Measurements from ENCODE around the gene EHD4. TPM values are rescaled to one million over a fixed set of nuclear protein-coding genes. Genes with fewer than 3 reads are reported as not detected.

The EHD4 gene
- polyA plus RNA-seq, 4 donors: 8.7 to 20.5 (median 16.4) TPM

DNA sequence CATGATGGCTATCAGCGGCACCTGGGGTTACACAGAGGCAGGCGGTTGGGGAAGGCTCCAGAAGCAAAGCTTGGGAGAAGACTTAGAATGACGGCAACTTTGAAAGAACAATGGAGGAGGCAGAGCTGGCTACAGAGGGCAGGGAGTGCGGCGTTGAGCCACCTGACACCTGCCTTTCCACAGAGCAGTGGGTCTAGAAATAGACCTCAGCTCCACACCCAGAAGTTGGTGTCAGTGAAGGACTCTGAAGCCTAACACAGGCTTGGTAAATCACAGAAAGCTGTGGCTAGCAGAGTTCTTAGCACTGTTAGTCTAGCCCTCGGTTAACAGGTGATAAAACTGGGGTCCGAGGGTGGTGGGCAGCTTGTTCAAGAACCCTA lies 23.1 kb upstream of the EHD4 start:
- no peak for DNase-seq (ENCODE audit: low read depth in 4 of 4, low spot score in 3 of 4)

DNA sequence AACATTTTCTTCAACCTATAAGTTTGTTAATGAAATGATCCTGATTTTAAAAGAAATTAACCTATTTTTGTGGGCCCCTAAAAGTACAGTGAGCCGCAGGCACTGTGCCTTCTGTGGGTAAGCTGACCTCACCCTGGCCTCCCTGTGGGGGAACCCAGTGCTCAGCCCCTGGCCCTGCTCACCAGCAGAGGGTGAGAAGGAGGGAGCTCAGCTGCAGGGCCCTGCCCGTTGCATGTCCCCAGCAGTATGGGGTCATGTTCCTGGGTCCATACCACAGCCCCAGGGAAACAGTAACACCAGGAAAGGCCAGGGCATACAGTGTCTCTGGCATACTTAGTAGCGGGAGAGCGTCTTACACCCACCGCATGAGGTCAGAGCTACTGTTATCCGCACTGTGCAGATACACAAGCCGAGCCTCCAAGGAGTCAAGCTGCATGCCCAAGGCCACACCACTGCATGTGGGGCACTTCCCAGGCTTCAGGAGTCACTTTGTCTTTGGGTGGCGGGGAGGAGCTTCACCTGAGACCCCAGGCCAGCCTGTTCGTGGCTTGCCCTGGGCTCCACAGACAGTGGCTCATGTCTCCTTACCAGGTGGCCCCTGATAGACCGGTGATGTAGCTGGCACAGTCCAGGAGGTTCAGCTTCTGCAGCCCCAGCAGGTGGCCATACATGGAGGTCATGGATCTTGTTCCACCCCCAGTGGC lies 22.6 kb upstream of the EHD4 start:
- DNase-seq (ENCODE audit: low read depth in 4 of 4, low spot score in 3 of 4): no peak

DNA sequence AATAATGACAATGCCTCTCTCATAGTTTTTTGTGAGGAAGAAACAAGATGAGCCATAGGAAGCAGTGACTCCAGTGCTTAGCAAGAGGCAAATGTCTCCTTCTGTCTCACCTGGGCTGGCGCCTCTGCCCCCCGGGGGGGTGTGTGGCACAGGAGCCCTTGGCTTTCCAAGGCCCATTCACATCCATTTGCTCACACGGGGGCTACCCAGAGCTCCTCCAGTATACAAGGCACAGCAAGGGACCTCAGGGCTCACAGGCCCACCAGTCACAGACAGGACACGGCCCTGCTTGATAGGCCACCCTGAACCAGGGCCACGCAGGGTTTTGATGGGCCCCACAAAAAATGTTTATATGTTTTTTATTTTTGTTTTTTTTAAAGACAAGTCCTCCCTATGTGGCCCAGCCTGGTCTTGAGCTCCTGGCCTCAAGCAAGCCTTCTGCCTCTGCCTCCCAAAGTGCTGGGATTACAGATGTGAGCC lies 21.9 kb upstream of the EHD4 start:
- no peak for DNase-seq (ENCODE audit: low read depth in 4 of 4, low spot score in 3 of 4)

DNA sequence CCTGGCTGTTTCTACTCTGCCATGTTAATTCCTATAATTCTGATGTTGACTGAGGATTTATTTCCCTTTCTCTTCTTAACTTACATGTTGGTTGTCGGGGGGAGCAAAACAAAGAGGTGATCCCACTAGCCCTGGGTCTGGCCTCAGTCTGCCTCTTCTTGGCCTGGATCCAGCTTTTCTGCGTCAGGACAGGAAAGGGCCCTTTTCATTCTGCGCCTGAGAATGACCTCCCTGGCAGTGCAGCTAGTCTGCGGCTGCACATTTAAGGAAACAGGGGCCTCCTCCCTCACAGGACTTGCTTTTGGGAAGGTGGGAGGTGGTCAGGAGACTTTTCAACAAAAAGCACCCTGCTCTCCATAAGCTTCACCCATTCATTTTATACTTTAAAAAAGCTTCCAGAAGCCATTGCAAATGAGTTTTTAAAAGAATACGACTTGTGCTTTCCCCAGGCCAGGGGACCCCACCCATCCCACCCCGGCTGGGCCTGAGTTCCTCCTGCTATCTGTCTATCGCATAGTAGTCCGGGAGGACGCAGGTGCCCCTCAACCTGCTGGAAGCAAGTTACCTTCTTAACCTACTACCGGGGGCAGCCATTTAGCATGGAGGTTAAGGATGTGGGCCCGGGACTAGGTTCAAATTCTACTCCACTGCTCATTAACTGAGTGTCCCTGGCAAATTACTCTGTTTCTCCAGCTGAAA lies 21.3 kb upstream of the EHD4 start:
- no peak for DNase-seq (ENCODE audit: low read depth in 4 of 4, low spot score in 3 of 4)

DNA sequence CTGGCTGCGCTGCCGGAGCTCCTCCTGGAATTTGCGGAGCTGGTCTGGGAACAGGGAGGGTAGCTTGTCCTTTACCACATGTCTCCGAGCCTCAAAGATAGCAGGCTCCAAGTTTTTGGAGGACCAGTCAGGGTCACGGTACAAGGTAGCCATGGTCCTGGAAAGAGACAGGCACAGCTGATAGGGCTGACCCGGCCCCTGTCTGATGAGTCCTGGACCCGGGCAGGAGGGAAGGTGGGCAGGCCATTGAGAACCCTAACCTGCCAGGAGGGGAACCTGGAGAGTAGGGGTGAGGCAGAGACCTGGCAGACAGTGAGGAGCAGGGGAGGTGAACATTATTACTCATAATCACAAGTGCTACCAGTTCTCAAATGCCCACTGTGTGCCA lies 20.4 kb upstream of the EHD4 start:
- DNase-seq (ENCODE audit: low read depth in 4 of 4, low spot score in 3 of 4): no peak

DNA sequence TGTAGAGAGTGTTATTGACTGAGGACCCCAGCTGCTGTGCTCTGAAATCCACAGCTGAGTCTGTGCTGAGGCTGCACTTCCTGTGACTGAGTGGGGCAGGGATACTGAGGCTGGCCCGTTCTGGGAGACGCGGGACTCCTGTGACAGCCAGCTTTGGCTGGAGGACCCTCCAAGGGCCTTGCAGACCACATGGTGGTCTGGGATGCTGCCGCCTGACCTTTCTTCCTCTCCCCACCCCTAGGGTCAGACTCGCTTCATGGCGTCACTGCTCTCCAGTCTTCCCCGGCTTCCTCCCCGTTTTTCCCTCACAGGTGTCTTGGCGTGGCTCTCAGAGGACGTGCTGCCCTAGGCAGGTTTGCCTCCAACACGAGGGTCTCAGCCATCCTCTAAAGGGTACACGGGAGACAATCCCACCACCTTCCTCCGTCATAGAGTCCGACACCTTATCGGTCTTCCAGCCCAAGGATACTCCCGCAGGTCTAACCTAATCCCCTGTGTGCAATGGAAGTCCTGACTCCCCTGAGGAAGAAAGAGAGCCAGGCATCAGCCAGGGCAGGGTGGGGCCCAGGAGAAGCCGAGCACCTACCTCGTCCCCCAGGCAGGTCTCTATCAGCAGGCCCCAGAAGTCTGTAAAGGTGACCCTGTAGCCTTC lies 19.9 kb upstream of the EHD4 start:
- DNase-seq (ENCODE audit: low read depth in 4 of 4, low spot score in 3 of 4): no peak

DNA sequence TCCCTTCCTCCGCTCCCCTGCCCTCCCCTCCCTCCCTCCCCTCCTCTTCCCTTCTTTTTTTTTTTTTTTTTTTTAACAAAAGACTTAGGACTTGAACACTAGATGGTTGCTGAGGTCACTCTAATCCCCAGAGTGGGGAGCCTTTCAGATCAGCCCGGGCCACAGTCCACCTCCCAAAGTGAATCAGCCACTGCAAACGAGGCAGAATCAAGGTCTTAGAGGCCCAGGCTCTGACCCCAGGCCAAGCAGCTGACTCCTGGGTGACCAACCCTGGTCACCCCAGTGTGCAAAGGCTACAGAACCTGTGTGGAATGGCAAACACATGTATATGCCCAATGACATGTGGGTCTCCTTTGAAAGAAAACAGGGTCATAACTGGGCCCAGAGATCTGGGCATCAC lies 18.3 kb upstream of the EHD4 start:
- no peak for DNase-seq (ENCODE audit: low read depth in 4 of 4, low spot score in 3 of 4)

DNA sequence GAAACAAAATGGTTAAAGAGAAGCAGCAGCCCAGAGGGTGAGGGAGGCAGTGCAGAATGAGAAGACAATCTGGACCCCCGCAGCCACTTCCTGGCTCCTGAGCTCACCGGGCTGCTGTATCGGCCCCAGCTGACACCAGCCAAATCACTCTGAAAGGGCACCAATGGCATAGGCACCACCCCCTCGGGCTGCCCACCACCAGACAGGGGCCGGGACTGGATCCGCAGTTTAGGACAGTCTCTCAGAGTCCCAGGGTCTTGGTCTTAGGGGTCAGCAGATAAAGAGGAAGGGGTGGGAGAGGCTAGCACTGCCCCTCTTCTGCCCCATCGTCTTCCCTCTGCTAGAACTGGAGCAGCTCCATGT lies 17.9 kb upstream of the EHD4 start:
- DNase-seq (ENCODE audit: low read depth in 4 of 4, low spot score in 3 of 4): no peak

DNA sequence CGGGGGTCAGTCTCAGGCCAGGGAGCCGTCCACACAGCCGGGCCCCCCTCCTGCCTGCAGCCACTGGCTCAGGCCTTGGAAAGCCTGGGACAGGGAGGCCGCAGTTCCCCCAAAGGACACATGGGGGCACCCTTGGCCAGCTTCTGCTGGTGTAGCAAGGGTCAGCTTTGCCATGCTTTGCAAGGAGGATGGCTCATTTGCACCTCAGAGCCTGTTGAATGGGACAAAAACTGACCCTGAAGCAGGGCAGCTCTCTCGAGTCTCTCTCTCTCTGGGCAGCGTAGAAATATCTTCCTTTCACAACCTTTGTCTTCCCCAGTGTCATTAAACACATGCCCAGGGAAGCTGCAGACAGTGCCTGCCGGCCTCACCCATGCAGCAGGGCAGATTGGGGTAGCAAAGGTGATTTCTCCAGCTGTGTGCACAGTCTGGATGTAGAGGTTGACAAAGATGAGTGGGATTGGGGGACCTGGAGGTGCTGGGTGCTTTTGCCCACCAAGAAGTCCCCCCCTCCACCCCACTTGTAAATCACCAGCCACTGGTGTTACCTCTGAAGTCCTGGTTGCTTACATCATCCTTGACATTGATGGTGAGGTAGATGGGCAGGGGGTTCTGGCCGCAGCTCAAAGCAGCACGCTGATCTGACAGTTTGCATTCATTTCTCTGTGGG lies 17.4 kb upstream of the EHD4 start:
- DNase-seq (ENCODE audit: low read depth in 4 of 4, low spot score in 3 of 4): peak in 1 of 4 donors; percentile 41

DNA sequence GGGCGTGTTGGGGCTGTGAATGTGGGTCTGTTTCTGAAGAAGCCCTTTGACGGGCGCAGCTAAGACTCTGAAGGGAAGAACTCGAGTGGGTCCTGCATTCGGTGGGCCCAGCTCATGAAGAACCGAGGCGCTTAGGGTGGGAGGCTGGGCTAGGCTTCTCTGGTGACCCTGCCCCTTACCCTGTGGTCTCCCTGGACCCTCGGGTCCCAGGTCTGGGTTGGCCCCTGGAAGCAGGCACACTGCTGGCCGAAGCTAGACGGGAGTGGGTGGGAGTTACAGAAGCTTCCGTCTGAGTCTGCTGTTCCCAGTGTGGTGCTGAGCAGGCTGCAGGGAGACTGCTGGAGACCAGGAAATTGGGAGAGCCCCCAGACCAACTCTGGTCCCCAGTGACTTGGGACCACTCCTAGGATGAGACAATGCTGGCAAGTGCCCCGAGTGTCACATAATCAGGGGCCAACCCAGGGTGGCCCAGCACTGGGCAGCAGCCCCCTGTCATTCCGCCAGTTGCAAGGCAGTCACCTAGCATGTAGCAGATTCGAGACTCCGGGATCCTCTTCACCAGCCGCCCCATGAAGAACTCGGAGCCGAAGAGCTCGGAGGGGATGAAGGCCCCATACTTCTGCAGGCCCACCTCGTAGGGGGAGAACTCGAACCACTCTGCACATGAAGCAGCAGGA lies 16.7 kb upstream of the EHD4 start:
- no peak for DNase-seq (ENCODE audit: low read depth in 4 of 4, low spot score in 3 of 4)

DNA sequence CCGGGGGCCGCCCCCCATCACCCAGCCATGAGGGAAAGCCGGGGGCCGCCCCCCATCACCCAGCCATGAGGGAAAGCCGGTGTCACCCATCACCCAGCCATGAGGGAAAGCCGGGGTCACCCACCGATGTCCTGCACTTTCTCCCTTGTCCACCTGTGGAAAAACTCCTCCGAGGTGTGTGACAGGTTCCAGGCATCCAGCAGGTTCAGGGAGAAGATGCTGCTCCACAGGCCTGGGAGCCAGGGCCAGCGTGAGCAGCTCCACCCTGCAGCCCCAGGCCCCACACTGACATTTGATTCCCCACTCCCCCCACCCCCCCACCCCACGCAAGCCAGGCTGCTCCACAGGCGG lies 15.5 kb upstream of the EHD4 start:
- no peak for DNase-seq (ENCODE audit: low read depth in 4 of 4, low spot score in 3 of 4)

DNA sequence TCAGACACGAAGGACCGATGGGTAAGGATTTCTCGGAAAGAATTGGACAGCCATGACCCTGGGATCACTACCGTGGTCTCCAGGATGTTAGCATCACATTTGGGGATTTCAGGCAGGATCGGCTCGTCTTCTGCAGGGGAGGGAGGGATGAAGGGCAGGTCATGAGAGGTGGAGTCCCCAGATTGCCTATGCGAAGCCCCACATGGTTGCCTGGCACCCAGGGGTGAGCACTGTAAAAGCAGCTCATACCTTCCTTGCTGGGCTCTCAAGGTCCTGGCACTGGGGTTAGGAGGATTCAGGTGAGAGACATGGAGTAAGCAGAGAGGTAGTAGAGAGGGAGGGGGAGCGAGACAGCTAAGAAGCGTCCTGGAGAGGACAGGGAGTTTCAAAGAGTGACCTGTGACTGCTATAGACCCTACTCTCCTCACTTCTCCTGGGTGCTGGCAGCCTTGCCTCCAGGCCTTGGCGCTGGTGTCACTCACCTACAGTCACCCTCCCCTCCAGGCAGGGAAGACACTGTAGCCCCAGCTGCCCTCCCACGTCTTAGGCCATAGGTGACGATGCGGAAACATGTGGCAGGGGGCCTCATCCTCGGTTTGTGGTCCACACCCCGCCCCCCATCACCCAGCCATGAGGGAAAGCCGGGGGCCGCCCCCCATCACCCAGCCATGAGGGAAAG lies 15.0 kb upstream of the EHD4 start:
- no peak for DNase-seq (ENCODE audit: low read depth in 4 of 4, low spot score in 3 of 4)

DNA sequence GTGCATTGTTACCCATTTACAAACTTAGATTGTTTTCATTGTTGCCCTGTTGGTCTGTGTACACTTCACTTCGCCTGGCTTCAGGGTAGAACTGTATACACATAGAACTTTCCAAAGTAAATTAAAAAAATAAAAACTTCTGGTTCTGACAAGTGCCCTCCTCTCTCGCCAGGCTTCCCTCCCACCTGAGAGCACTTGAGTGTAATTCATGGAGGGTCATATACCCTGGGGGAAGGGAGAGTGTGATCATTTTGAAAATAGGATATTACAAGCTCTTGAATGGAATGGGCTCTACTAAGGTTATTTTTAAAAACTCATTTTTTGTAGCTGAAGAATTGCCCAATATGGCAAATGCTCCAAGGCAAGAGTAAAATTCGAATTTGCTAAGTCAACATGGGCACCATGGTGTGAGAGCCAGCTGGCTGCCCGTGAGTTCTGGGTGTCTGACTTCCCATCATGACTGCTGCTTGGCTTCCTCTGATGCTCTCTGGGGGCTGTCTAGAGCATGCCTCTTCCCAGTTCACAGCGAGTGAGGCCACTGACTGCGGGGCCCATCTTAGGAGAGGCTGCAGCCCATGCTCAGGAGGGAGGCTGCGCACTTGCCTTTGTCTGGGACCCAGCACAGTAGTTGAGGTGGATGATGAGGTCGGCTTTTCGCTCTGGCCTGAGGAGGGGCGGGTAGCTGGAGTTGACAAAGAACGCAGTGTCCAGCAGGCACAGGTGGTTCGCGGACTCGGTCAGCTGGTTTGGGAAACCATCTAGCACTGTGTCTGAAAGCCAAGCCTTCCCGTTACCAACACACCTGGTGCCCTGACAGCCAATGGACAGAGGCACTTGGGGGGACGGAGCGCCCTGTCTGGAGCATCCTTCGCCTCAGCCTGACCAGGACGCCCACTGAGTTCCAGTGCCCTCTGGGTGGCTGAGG lies 13.1 kb upstream of the EHD4 start:
- no peak for DNase-seq (ENCODE audit: low read depth in 4 of 4, low spot score in 3 of 4)

DNA sequence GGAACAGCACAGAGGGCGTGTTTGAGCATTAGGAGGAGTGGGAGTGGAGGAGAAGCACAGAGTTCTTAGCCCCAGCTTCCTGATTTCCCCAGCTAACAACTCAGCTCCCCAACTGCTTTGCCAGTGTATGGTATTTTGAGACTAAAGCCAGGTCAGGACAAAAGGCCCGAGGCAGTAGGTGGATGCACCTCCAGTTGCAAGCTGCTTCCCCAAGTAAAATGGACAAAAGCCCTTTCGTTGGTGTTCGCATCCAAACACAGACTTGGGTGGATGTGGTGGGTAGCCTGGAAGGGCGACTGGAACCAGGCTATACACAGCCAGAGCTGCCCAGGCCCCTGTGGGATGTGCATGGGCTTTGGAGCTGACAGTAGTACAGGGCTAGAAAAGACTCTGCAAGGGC lies 12.3 kb upstream of the EHD4 start:
- DNase-seq (ENCODE audit: low read depth in 4 of 4, low spot score in 3 of 4): no peak

DNA sequence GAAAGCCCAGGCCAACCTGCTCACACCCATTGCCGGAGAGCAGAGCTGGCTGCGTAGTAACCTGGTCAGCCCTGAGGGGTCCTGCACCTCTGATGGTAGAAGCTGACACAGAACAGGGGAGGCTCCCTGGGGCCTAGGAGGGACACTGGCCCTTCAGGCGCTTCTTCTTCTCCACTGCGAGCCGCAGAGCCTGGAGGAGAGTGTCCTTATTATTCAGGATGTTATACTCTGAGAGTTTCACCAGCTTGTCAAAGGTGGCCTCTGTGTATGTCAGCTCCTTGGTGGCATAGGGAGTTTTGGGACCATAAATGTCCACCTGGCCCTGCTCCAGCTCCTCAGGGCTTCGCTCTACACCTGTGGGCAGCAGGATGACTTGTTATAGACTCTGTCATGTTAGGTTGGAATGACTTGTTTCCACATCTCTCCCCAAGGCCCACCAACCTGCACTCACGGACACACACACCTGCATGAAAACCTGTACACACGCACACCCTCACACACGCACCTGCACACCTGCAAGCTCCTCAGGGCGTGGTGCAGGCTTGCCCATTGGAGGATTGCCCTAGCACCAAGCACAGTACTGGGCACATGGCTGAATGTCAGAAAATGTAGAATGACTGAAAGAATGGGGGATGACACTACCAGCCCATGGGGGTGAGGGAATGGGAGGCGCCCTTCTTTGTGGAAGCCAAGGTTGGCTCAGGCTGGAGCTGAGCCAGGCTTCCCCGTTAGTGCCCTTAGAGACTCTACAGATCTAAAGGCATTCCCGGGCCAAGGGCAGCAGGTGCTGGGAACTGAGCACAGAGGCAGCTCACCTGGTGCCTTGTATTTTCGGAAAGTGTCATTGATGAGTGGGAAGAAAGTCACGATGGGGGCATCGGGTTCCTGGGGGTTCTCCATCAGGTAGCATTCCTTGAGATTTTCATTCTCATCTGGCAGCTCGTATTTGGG lies 11.5 kb upstream of the EHD4 start:
- DNase-seq (ENCODE audit: low read depth in 4 of 4, low spot score in 3 of 4): no peak

DNA sequence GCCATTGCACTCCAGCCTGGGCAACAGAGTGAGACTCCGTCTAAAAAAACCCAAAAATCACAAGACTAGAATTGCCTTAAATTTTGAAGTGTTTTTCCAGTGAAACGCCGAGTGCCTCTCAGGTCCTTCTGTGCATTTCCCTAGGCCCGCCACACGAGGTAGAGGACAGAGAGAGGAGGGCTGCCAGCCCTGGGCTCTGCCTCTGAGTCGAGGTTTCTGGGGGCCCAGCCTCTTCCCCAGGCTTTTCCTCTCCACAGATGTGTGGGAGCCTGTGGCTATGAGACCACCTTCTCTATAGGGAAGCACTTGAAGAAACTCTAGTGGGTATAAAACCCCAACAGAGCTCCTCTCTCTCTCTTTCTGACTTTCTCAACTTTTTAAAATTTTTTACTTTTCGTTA lies 10.9 kb upstream of the EHD4 start:
- DNase-seq (ENCODE audit: low read depth in 4 of 4, low spot score in 3 of 4): no peak

DNA sequence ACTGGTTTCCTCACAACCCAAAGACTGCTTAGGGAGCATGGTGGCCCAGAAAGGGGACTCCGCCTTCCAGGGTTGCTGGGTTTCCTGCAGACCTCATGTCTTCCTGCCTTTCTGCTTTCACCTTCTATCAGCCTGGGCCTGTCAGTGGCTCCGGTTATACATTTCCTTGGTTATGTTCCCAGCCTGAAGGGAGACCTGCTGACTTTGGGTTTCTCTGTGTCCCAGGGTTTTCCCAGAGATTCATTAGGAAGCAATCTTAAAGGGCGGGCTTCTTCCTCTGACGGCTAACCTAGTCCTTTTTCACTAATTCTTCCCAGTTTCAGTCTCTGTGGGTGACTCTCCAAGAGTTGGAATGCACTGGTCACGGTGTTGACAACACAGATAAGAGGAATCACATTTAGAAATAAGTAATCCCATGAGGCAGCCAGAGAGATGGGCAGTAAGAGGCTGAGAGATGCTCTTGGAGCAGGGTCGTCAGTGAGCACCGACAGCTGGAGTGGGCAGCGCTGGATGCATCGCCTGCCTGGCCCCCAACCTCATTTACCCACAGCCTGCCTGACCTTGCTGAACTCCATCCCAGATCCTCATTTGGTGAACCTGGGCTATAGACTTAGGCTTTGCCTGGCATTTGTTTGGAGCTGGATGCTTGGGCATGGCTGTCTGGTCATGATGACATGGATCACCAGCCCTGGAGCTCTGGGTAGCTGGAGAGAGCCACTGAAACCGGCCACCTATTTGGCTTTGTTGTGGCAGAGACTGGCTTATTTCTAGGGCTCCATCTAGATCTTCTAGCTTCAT lies 10.0 kb upstream of the EHD4 start:
- DNase-seq (ENCODE audit: low read depth in 4 of 4, low spot score in 3 of 4): no peak

All from left renal pelvis (tissue), 4 donors.